Liver (tissue), 9 donors: ENCODE data around the gene EDEM1. TPM values are rescaled to one million over a fixed set of nuclear protein-coding genes. Genes with fewer than 3 reads are reported as not detected.

Experiments used
- DNase-seq: peaks from one replicate; pipeline ENCODE4 v3.0.0-alpha.2; 2017; ENCODE audit warnings: low spot score
- H3K27ac ChIP-seq, 2 donors: one replicate each; pipeline ENCODE4 v1.7.0; 2013; ENCODE audit warnings: inconsistent platforms in 2 of 2, low read length in 2 of 2, control low read depth in 1 of 2, low read depth in 1 of 2, mild to moderate bottlenecking in 1 of 2
- H3K27me3 ChIP-seq, 4 donors: one replicate each; pipeline versions ENCODE4 v1.6.1 to v1.7.0; 2013; ENCODE audit warnings: low read length in 3 of 4, inconsistent platforms in 1 of 4, mild to moderate bottlenecking in 1 of 4, moderate library complexity in 1 of 4; ENCODE audit not compliant: control insufficient read depth in 4 of 4, insufficient read depth in 4 of 4
- H3K36me3 ChIP-seq, 4 donors: one replicate each; pipeline versions ENCODE4 v1.6.1 to v1.7.0; 2013; ENCODE audit warnings: low read length in 3 of 4, mild to moderate bottlenecking in 3 of 4, low read depth in 1 of 4, moderate library complexity in 1 of 4; ENCODE audit not compliant: control insufficient read depth in 4 of 4, insufficient read depth in 3 of 4
- H3K4me1 ChIP-seq, 4 donors: one replicate each; pipeline versions ENCODE4 v1.6.1 to v1.7.0; 2013; ENCODE audit warnings: low read length in 3 of 4, mild to moderate bottlenecking in 3 of 4, moderate library complexity in 1 of 4; ENCODE audit not compliant: control insufficient read depth in 4 of 4, insufficient read depth in 4 of 4
- H3K4me3 ChIP-seq, 3 donors: one replicate each; pipeline versions ENCODE4 v1.6.1 to v1.7.0; 2013; ENCODE audit warnings: low read length in 3 of 3, control low read depth in 1 of 3, low read depth in 1 of 3, mild to moderate bottlenecking in 1 of 3
- H3K9ac ChIP-seq, 2 donors: one replicate each; pipeline ENCODE4 v1.7.0; 2013; ENCODE audit warnings: low read length in 2 of 2, mild to moderate bottlenecking in 2 of 2, moderate library complexity in 2 of 2, control low read depth in 1 of 2, low read depth in 1 of 2
- H3K9me3 ChIP-seq, 4 donors: one replicate each; pipeline versions ENCODE4 v1.6.1 to v1.7.0; 2013; ENCODE audit warnings: low read length in 3 of 4; ENCODE audit not compliant: control insufficient read depth in 4 of 4
- ATF3 ChIP-seq: IDR thresholded peaks from 2 replicates; pipeline ENCODE4 v1.6.1; 2016; ENCODE audit warnings: antibody characterized with exemption
- EGR1 ChIP-seq, 2 donors: IDR thresholded peaks; 2 replicates each; pipeline ENCODE4 v1.6.1; 2016 to 2018; ENCODE audit warnings: antibody characterized with exemption in 2 of 2, low read depth in 2 of 2
- FOXA1 ChIP-seq: IDR thresholded peaks from 2 replicates; pipeline ENCODE4 v1.6.1; 2016; ENCODE audit warnings: antibody characterized with exemption
- FOXA2 ChIP-seq: IDR thresholded peaks from 2 replicates; pipeline ENCODE4 v1.6.1; 2016; ENCODE audit warnings: antibody characterized with exemption
- GABPA ChIP-seq, 2 donors: IDR thresholded peaks in 1 of 2; conservative IDR thresholded peaks in 1 of 2; 2 replicates each; pipeline ENCODE4 v1.6.1; 2016; ENCODE audit warnings: antibody characterized with exemption in 2 of 2, mild to moderate bottlenecking in 1 of 2, moderate library complexity in 1 of 2
- HNF4G ChIP-seq: IDR thresholded peaks from 2 replicates; pipeline ENCODE4 v1.6.1; 2016; ENCODE audit warnings: antibody characterized with exemption
- JUND ChIP-seq, 2 donors: IDR thresholded peaks; 2 replicates each; pipeline ENCODE4 v1.6.1; 2016; ENCODE audit warnings: antibody characterized with exemption in 2 of 2
- NR2F2 ChIP-seq: IDR thresholded peaks from 2 replicates; pipeline ENCODE4 v1.6.1; 2016; ENCODE audit warnings: antibody characterized with exemption
- RAD21 ChIP-seq, 2 donors: IDR thresholded peaks; 2 replicates each; pipeline ENCODE4 v1.6.1; 2016; ENCODE audit warnings: antibody characterized with exemption in 2 of 2, mild to moderate bottlenecking in 2 of 2
- RXRA ChIP-seq, 2 donors: IDR thresholded peaks; 2 replicates each; pipeline ENCODE4 v1.6.1; 2017 to 2018; ENCODE audit warnings: antibody characterized with exemption in 2 of 2, mild to moderate bottlenecking in 1 of 2
- SP1 ChIP-seq: IDR thresholded peaks from 2 replicates; pipeline ENCODE4 v1.6.1; 2018; ENCODE audit warnings: antibody characterized with exemption, mild to moderate bottlenecking
- TAF1 ChIP-seq: conservative IDR thresholded peaks from 2 replicates; pipeline ENCODE4 v1.6.1; 2016; ENCODE audit warnings: antibody characterized with exemption, mild to moderate bottlenecking
- YY1 ChIP-seq: IDR thresholded peaks from 2 replicates; pipeline ENCODE4 v1.6.1; 2016; ENCODE audit warnings: antibody characterized with exemption, mild to moderate bottlenecking
- ZBTB33 ChIP-seq: IDR thresholded peaks from 2 replicates; pipeline ENCODE4 v1.6.1; 2016; ENCODE audit warnings: antibody characterized with exemption
- WGBS: extraction: QIAGEN DNeasy Blood & Tissue Kit; methylation state at CpG from one replicate; pipeline ENCODE4 v1.1.7; 2013; 5-methylcytosine and 5-hydroxymethylcytosine counted together
- polyA plus RNA-seq, 2 donors: library from polyadenylated mRNA; stranded (reverse) in 1 of 2; unstranded in 1 of 2; fragments of 200-250 nt in 1 of 2; fragments of >200 nt in 1 of 2; fragmentation: Nextera tagmentation in 1 of 2; extraction: Ambion mirVana in 1 of 2; gene quantifications; one replicate each; pipeline versions ENCODE4 v1.2.1 to v1.2.3, GENCODE V29; 2013 to 2015
- total RNA-seq, 2 donors: library from RNA; depleted of rRNA; stranded (reverse); fragments of >200 nt; gene quantifications; one replicate each; pipeline ENCODE4 v1.2.3, GENCODE V29; 2014
- TF ChIP-seq, protein P1 (sequence below): fragments of 150-350 bp; IDR thresholded peaks from 2 replicates; pipeline ENCODE4 v1.5.1; 2017; ENCODE audit warnings: improper control_type of control experiment, low read depth, low read length; ENCODE audit not compliant: missing input control
- TF ChIP-seq, protein P2 (sequence below): IDR thresholded peaks from 2 replicates; pipeline ENCODE4 v1.6.1; 2016; ENCODE audit warnings: antibody characterized with exemption
- donor health status: healthy.
- donor health status: healthy.
- donor health status: healthy.
- donor health status: healthy.
- donor health status: healthy.

The EDEM1 gene
- total and polyA plus RNA-seq, 4 donors: 20.4 to 97.5 (median 32.9) TPM

DNA sequence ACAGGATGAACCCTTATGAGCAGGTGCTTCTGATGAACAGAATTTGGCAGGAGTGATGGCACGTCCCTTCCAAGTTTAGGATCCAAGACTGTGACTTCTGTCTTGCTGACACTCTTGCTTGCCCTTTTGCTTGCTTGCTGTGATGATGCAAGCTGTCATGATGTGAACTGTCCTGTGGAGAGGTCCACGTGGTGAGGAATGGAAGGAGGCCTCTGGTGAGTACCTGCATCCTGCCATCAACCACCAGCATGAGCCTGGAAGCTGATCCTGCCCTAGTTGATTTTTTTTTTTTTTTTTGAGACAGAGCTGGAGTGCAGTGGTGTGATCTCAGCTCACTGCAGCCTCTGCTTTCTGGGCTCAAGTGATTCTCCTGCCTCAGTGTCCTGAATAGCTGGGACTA, 45.5 kb downstream of the EDEM1 start:
- Histone ChIP-seq H3K27me3 (no peaks in the 10 kb centered on the region), H3K27ac (no peak overlapping the region), H3K4me3 (no peak overlapping the region), H3K36me3 (no peaks in the 10 kb centered on the region), H3K9me3 (no peaks in the 10 kb centered on the region), H3K4me1 (no peaks in the 10 kb centered on the region), H3K9ac (no peak overlapping the region)
- 41% methylated on average over 2 of the region's 2 CpGs for WGBS
- TF ChIP-seq EGR1 (IDR thresholded peaks at IDR 0.05; ENCODE audit: low read depth in 2 of 2): no peak
- TF ChIP-seq RAD21 (IDR thresholded peaks at IDR 0.05): no peak
- TF ChIP-seq ZBTB33: no peak
- no peak for TF ChIP-seq GABPA (IDR thresholded peaks at IDR 0.05 in 1 of 2, conservative IDR thresholded peaks at IDR 0.05 in 1 of 2)
- TF ChIP-seq FOXA1: no peak
- no peak for TF ChIP-seq RXRA (IDR thresholded peaks at IDR 0.05)
- TF ChIP-seq, protein P1, sequence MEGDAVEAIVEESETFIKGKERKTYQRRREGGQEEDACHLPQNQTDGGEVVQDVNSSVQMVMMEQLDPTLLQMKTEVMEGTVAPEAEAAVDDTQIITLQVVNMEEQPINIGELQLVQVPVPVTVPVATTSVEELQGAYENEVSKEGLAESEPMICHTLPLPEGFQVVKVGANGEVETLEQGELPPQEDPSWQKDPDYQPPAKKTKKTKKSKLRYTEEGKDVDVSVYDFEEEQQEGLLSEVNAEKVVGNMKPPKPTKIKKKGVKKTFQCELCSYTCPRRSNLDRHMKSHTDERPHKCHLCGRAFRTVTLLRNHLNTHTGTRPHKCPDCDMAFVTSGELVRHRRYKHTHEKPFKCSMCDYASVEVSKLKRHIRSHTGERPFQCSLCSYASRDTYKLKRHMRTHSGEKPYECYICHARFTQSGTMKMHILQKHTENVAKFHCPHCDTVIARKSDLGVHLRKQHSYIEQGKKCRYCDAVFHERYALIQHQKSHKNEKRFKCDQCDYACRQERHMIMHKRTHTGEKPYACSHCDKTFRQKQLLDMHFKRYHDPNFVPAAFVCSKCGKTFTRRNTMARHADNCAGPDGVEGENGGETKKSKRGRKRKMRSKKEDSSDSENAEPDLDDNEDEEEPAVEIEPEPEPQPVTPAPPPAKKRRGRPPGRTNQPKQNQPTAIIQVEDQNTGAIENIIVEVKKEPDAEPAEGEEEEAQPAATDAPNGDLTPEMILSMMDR: no peak
- TF ChIP-seq HNF4G: no peak
- no peak for TF ChIP-seq SP1
- no peak for TF ChIP-seq TAF1
- TF ChIP-seq ATF3: no peak
- DNase-seq: no peak

DNA sequence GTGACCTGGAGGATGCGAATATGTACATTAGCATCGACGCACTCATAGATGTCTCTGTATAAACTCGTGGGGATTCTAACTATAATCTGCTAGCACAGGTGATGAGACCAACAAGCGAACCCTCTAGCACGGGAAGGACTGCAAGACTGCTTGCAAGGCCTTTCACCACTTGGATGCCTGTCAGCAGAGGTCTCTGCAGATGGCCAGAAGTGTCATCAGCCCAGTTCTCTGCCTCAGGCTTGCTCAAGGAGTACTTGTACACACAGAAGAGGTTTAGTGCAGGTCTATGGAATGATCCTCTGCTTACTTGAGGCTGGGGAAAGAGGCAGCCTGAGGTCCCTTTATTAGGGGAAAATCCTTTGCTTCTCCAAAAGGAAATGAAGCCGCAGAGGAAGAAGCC, 48.1 kb downstream of the EDEM1 start:
- 92% methylated on average over 7 of the region's 7 CpGs for WGBS

More for the DNA sequence above, 48.1 kb downstream of the EDEM1 start:
- H3K36me3 ChIP-seq: no peaks in the 10 kb centered on the region
- H3K4me1 ChIP-seq: no peaks in the 10 kb centered on the region
- H3K9me3 ChIP-seq: no peaks in the 10 kb centered on the region
- TF ChIP-seq, protein P2, sequence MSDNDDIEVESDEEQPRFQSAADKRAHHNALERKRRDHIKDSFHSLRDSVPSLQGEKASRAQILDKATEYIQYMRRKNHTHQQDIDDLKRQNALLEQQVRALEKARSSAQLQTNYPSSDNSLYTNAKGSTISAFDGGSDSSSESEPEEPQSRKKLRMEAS: no peak
- TF ChIP-seq JUND (IDR thresholded peaks at IDR 0.05): no peak
- no peak for TF ChIP-seq NR2F2
- no peak for TF ChIP-seq ZBTB33
- no peak for TF ChIP-seq ATF3
- no peak for TF ChIP-seq FOXA1
- TF ChIP-seq YY1: no peak
- no peak for TF ChIP-seq FOXA2
- TF ChIP-seq EGR1 (IDR thresholded peaks at IDR 0.05; ENCODE audit: low read depth in 2 of 2): no peak
- H3K9ac ChIP-seq: no peak overlapping the region
- no peak for DNase-seq
- no peak overlapping the region for H3K4me3 ChIP-seq
- H3K27ac ChIP-seq: no peak overlapping the region
- H3K27me3 ChIP-seq: no peaks in the 10 kb centered on the region
